NCI-H510A treated with DMSO at 0.1 percent for 48 hours (cell line): ENCODE measurements around the gene PNPLA4.

Experiments used
- DNase-seq: peaks from one replicate; lab custom pipeline; 2025; lab: John Stamatoyannopoulos, UW

PNPLA4 gene

GRCh38 chrX:7927259-7928167 lies at the start of gene PNPLA4:
TSS of gene PNPLA4 (minus strand) at chrX:7927413. CDS start at chrX:7926119, 1,294 bp downstream.
- peak; percentile 46 for DNase-seq

GRCh38 chrX:7972586-7972985 lies 45.4 kb upstream of the PNPLA4 start:
- no peak for DNase-seq

- no peak for DNase-seq
These were observed 43.2 kb upstream of the PNPLA4 start for GRCh38 chrX:7970428-7970827.

- no peak for DNase-seq
These were observed 38.2 kb upstream of the PNPLA4 start for GRCh38 chrX:7965436-7965835.

- DNase-seq, result no peak
These were observed 33.0 kb upstream of the PNPLA4 start for GRCh38 chrX:7960246-7960645.

GRCh38 chrX:7953446-7953845 lies 26.2 kb upstream of the PNPLA4 start:
- DNase-seq, result no peak

- DNase-seq, result no peak
These were observed 23.7 kb upstream of the PNPLA4 start for GRCh38 chrX:7950865-7951264.

- no peak for DNase-seq
These were observed 21.3 kb upstream of the PNPLA4 start for GRCh38 chrX:7948483-7948882.

GRCh38 chrX:7946960-7947359 lies 19.7 kb upstream of the PNPLA4 start:
- DNase-seq, result no peak

GRCh38 chrX:7943600-7944245 lies 16.5 kb upstream of the PNPLA4 start:
- DNase-seq, result peak; percentile 16

GRCh38 chrX:7941390-7942042 lies 14.3 kb upstream of the PNPLA4 start:
- peak; percentile 36 for DNase-seq

GRCh38 chrX:7934026-7934425 lies 6.8 kb upstream of the PNPLA4 start:
- no peak for DNase-seq

- no peak for DNase-seq
These were observed 327 bp downstream of the PNPLA4 start for GRCh38 chrX:7926914-7927258.

GRCh38 chrX:7926501-7926900 lies 712 bp downstream of the PNPLA4 start:
- DNase-seq, result no peak

GRCh38 chrX:7925867-7926472 lies 1.2 kb downstream of the PNPLA4 start:
- peak; percentile 22 for DNase-seq

GRCh38 chrX:7921750-7922149 lies 5.5 kb downstream of the PNPLA4 start:
- no peak for DNase-seq

- DNase-seq, result no peak
These were observed 18.4 kb downstream of the PNPLA4 start for GRCh38 chrX:7908821-7909220.

- no peak for DNase-seq
These were observed 22.7 kb downstream of the PNPLA4 start for GRCh38 chrX:7904562-7904961.

GRCh38 chrX:7891928-7892327 lies 35.3 kb downstream of the PNPLA4 start:
- no peak for DNase-seq

- DNase-seq, result no peak
These were observed 37.5 kb downstream of the PNPLA4 start for GRCh38 chrX:7889680-7890079.

- no peak for DNase-seq
These were observed 38.1 kb downstream of the PNPLA4 start for GRCh38 chrX:7889135-7889534.

GRCh38 chrX:7876957-7877356 lies 50.3 kb downstream of the PNPLA4 start:
- no peak for DNase-seq

- DNase-seq, result no peak
These were observed 55.2 kb downstream of the PNPLA4 start for GRCh38 chrX:7872042-7872441.
